GM18868 (cell line): ENCODE data around the gene CALU.

Experiments
- ATAC-seq: cut with Tn5 transposase; IDR thresholded peaks from one replicate; pipeline ENCODE4 v1.9.1; 2021; ENCODE audit warnings: mild to moderate bottlenecking, moderate library complexity; ENCODE audit not compliant: unreplicated experiment

Gene CALU

DNA sequence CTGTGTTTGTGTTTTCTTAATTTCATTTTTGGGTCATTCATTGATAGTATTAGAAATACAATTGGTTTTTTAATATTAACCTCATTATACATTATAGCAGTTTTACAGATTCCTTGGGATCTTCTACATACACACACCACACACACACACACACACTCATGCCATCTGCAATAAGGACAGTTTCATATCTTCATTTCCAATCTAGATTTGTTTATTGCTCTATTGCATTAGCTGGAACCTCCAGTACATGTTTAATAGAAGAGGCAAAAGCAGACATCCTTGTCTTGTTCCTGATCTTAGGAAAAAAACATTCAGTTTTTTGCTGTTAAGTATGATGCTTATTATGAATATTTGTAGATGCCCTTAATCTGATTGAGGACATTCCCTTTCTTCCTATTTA, 17.8 kb upstream of the CALU start:
- ATAC-seq, result no peak

DNA sequence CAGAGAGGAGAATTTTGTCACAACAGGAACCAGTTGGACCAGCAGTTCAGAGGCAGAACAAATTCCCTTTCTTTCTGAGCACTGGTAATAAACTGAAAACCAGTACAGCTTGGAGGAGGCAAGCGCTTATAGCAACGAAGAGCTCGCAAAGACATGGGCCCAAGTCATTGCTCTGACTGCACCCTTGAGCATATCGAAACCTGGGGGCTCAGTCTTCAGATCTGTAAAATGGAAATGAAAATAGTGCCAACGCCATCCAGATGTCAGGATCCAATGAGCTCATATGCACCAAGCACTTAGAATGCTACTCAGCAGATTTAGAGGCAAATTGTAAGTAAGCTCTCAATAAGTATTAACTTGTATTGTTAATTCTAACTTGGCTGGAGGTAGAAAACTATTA, 14.4 kb upstream of the CALU start:
- no peak for ATAC-seq

- no peak for ATAC-seq
Observed at GRCh38 chr7:128725531-128725930, 13.6 kb upstream of the CALU start.

GRCh38 chr7:128726059-128726736, 13.0 kb upstream of the CALU start:
- no peak for ATAC-seq

GRCh38 chr7:128726737-128727072, 12.5 kb upstream of the CALU start:
- ATAC-seq, result no peak

GRCh38 chr7:128727239-128727638, 11.9 kb upstream of the CALU start:
- ATAC-seq, result no peak

DNA sequence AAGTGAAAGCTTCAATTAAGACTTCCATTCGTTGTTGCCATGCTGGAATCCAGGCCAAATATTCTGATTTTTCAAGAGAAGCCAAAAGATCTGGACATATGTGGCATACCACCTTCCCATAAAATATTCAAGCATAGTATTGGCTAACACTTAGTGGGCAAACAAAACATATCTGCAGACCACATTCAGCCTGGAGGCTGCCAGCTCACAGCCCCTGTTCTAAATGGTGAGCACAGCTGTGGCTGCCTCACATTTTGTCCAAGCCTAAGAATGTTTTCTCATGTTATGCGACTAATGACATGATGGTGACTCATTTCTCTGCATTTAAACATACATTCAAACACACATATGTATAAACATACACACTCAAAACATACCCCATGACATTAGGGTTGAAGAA, 10.6 kb upstream of the CALU start:
- no peak for ATAC-seq

GRCh38 chr7:128729494-128729893, 9.7 kb upstream of the CALU start:
- ATAC-seq, result no peak

DNA sequence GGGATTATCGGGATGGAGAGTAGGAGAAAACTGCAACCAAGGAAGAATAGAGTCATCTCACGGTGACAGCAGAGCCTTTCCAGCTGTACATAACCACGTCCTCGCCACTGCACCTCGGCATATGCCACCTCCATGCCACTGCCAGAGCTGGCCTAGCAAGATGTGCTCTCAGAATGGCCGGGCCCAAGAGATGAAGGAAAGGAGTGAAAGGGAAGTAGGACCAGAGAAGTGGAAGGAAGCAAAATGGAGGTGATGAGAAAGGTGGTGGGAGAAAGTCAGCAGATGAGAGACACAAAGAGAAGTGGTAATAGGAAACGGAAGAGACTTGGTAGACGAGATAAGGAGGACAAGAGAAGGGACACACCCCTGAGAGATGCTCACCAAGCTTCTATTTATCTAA, 8.0 kb upstream of the CALU start:
- ATAC-seq, result no peak

- no peak for ATAC-seq
Observed at GRCh38 chr7:128732521-128733277, 6.5 kb upstream of the CALU start.

DNA sequence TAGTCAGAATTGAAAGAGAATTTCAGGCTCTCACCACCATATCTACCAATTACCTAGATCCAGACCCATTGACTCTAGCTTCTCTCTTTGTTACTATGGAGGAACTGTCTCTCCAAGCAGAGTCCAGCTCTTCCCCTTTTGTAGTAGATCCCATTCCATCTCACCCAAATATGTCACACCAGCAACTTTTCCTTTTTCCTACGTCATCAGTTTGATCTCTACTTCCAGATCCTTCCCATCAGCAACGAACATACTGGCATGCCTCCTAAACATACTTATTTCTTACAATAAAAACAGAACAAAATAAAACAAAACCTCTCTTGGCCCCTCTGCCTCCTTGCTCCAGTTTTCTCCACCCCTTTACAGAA, 5.9 kb upstream of the CALU start:
- ATAC-seq, result no peak

GRCh38 chr7:128734890-128735289, 4.3 kb upstream of the CALU start:
- ATAC-seq, result no peak

GRCh38 chr7:128735436-128735835, 3.7 kb upstream of the CALU start:
- no peak for ATAC-seq

DNA sequence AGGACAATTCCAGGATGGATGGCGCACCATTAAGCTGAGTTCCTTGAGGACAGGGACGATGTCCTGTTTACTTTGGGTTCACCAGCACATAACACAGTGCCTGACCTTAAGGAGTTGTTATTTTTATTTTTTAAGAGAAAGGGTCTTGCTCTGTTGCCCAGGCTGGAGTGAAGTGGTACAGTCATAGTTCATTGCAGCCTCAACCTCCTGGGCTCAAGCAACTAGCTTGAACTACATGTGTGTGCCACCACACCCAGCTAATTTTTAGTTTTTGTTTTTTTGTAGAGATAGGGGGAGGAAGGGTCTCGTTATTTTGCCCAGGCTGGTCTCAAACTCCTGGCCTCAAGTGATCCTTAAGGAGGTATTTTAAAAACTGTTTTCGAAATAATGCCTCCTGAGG, 1.7 kb upstream of the CALU start:
- no peak for ATAC-seq

DNA sequence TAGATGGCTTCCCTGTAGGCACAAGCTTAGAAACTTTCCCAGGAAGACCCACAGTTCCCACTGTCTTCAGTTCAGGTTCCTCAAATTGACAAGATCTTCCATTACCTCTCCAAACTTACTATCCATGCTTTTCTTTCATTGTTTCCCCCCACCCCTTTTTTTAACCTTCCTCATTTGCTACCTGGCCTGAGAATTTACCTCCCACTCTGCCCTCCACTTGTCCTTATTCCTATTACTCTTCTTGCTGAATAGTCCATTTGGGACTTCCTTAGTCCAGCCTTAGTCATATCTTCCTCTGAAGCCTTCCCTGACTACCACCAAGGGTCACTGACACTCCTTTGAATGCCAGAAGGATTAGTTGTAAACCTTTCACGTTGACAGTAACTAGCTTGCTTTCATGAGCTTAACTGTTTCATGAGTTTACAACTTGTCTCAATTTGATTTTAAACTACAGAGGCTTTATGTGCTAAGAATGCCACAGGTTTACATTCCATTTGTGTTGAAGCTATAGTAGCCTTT, 1.2 kb upstream of the CALU start:
- ATAC-seq, result no peak

- ATAC-seq, result peak; percentile 9
Observed at GRCh38 chr7:128738570-128739047, 550 bp upstream of the CALU start.

DNA sequence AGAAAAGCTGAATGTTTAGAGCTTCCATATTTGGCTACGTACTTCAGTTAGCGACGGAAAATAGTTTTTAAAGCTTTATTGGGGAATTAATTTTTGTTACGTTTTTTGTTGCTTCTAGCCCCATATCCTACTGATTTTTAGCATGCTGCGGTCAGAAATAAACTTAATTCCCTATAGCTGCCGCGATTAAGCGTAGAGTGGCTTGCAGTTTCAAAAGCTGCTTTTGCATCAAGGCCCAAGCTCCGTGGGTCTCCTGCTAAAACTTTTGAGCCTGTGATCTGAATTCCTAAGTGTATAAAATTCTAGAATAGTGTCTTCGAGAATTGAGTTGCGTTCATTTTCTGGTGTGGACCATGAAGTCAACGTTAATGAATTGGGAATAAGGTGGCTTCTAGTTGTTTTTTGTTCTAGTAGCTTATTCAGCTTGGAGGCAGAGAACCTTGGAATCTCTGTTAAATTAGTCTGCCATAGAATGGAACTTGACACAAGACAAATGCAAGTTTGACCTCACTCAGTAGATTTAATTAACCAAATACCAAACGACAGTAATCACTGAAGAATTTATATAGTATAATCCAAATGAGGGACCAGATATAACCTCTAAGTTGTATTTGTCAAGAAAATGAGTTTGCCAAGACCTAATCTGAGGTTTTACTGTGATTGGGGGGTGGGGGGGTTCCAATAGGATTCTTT, 977 bp downstream of the CALU start:
- no peak for ATAC-seq

GRCh38 chr7:128740996-128741395, 1.8 kb downstream of the CALU start:
- no peak for ATAC-seq

DNA sequence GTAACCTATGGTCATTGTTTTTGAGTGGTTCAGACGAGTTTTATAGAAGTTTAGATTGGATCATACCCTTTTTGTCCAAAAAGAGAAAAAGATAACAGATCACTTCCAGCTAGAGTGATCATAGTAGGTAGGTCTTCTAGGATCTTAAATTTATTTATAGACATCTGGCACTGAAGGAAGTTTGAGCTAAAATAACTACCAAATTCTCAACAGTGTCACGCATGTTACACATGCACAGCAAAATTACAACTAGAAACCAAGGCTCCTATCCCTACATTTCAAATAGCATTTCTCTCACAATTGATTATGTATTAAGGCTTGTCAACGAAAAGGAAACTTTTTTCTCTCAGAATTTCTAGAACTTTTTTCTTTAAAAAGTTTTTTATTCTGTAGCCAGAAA, 2.3 kb downstream of the CALU start:
- no peak for ATAC-seq

DNA sequence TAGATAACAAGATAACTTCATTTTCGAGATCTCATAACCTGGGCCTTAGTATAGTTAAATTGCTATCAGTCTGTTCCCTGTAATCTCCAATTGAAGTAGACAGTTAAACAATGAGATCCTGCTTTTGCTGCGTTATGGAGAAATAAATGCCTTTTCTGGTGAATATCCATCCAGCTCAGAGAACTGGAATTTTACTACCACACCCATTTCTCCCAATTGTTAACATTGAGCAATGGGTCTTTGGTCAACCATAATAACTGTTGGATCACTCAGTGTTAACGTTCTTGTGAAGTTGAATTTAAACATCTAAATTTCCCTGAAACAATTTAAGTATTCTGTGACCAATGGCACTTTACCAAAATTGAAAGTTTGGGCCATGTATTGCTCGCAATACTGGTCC, 3.0 kb downstream of the CALU start:
- no peak for ATAC-seq

GRCh38 chr7:128743112-128743772, 4.1 kb downstream of the CALU start:
- no peak for ATAC-seq
